Measurements from ENCODE around the gene PCDHGA3.

GRCh38 chr5:141320225-141321169, 23.1 kb upstream of the PCDHGA3 start, which contains the start of gene TAF7:
- TF ChIP-seq EP300 (conservative IDR thresholded peaks at IDR 0.05; ENCODE audit: poor library complexity, severe bottlenecking) (peak; percentile 65), EZH2 (IDR thresholded peaks at IDR 0.05; ENCODE audit: borderline replicate concordance, insufficient read depth, low read length, poor library complexity, severe bottlenecking) (no peak), SMC3 (conservative IDR thresholded peaks at IDR 0.05; ENCODE audit: poor library complexity) (peak; percentile 65), POLR2AphosphoS5 (IDR thresholded peaks at IDR 0.05) (peak; percentile 99), RAD21 (conservative IDR thresholded peaks at IDR 0.05) (peak; percentile 76), CTCF (IDR thresholded peaks at IDR 0.05; ENCODE audit: poor library complexity, severe bottlenecking) (peak; percentile 95), TAF1 (IDR thresholded peaks at IDR 0.05; ENCODE audit: low read depth) (peak; percentile 86)
